GM21515 (cell line): Measurements from ENCODE around the gene ZNF74.

Source experiments
- ATAC-seq: cut with Tn5 transposase; IDR thresholded peaks from one replicate; pipeline ENCODE4 v1.9.1; 2021; ENCODE audit not compliant: unreplicated experiment

The ZNF74 gene

GRCh38 chr22:20418211-20418788 lies 24.3 kb downstream of the ZNF74 start:
- ATAC-seq, result no peak

DNA sequence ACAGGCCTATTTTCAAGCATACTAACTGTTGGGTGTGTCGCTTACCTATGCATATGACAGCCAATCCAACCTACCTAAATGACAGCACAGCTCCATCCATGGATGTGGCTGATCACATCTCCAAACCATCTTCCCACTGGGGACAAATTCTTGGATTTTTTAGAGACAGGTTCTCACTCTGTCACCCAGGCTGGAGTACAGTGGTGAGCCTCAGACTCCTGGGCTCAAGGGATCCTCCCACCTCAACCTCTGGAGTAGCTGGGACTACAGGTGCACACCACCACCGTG lies 25.7 kb downstream of the ZNF74 start:
- ATAC-seq, result no peak

GRCh38 chr22:20420157-20420842 lies 26.3 kb downstream of the ZNF74 start:
- no peak for ATAC-seq

GRCh38 chr22:20421507-20421874 lies 27.5 kb downstream of the ZNF74 start:
- ATAC-seq, result no peak

- ATAC-seq, result no peak
Measured at GRCh38 chr22:20422271-20423007, 28.5 kb downstream of the ZNF74 start.

DNA sequence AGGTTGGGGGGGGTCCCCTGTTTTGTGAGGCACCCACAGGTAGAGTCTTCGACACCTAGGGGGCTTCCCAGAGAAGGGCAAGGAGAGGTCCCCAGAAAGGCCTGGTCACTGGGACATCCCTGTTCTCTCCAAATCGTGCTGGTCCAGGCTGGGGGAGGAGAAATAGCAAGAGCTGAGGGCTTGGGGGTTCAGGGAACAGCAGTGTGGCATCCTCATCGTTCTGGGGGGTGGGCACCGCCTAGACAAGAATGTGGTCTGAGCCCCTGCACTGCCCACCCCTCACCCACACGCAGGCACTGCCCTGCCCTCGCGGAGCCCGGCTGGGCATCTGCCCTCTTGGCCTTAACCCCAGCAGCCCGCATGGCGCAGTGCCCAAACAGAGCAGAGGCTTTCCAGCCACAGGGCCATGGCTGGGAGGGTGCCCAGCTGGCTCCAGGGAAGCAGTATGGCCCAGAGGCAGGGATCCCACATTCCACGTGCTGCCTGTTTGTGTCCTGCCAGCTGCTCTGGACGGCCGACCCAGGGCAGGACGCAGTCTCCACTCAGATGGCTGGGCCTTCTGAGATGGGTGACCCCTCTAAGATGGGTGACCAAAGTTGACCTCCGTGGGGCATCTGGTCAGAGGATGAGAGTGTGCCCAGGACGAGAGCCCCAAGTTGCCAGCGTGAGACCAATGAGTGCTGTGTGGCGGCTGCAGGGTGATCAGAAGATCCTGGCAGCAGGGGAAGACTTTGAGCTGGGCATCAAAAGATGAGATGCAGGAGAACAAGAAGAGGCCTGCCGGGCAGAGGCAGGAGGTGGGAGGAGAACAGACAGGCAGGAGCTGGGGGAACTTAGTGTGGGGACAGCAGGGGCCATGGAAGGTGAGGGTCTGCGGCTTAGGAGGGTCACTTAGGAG lies 29.3 kb downstream of the ZNF74 start:
- no peak for ATAC-seq

GRCh38 chr22:20423906-20424551 lies 30.1 kb downstream of the ZNF74 start:
- ATAC-seq, result no peak

GRCh38 chr22:20424568-20424931 lies 30.6 kb downstream of the ZNF74 start:
- ATAC-seq, result no peak

- no peak for ATAC-seq
Measured at GRCh38 chr22:20424932-20425565, 31.1 kb downstream of the ZNF74 start.

DNA sequence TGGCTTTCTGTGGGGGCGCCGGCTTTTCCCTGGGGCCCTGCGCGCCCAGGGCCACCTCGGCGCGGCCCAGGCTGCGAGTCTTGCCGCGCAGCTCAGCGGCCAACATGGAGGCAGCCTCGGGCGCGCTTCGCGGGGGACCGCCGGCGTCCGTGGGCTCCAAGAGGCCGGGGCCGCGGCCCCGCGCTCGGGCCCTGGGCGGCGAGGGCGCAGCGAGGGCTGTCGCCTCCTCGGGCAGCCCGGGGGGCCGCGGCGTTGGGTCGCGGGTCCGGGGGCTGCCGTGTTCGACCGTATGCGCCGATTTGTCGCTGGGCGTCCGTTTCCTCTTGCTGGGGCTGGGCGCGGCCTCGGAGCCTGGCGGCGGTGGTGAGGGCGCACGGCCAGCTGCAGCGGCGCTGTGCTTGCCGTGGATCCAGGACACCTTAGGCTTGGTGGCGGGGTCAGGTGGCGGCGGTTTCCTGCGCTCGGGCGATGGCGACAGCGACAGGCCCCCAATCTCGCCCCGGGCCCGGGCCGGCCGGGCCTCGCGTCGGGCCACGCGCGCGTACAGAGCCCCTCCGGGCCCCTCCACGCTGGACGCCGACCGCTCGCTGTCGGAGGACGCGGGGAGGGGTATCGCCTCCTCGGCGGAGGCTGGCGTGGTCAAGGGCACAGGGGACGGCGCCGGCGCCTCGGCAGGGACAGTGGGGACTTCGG lies 31.8 kb downstream of the ZNF74 start:
- ATAC-seq, result no peak

- no peak for ATAC-seq
Measured at GRCh38 chr22:20426259-20426615, 32.3 kb downstream of the ZNF74 start.

DNA sequence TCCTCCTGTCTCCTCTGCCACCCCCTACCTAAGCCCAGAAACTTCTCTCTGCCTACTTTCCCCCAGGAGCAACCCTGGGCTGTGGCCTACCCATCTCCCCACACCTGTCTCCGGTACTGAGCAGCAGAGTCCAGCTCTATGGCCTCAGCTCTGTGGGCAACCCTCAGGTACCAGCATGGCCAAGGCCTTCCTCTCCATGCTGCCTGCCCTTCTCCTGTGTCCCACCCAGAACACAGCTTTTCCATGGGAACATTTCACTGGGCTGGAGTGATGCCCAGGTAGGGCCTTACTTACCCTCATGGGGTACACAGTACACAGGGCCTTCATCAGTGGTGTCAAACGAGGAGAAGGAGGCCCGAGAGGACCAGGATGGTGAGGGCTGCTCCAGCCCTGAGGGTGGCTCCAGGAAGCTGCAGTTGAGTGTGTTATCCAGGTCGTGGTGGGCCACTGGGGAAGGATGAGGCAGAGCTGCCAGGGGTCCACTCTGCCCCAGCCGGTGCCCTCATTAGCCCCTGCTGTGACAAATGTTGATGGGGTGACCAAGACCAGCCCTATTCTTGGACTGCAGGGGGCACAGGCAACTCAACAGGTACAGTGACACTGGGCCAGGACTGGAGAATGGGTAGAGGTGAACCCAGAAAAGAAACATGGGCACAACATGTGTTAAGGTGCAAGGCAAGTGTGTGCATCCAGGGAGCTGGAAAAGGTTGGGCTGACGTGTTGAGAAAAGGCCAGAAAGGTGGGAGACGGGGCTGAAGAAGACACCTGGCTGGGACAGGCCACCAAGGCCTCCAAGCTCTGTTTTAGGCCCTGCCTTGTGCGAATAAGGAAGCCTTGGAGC lies 33.4 kb downstream of the ZNF74 start:
- no peak for ATAC-seq

GRCh38 chr22:20427945-20428417 lies 34.0 kb downstream of the ZNF74 start:
- no peak for ATAC-seq

GRCh38 chr22:20428496-20429253 lies 34.7 kb downstream of the ZNF74 start:
- no peak for ATAC-seq

GRCh38 chr22:20429254-20430100 lies 35.5 kb downstream of the ZNF74 start:
- no peak for ATAC-seq

- ATAC-seq, result no peak
Measured at GRCh38 chr22:20430101-20430719, 36.3 kb downstream of the ZNF74 start.
